NCI-H82 treated with DMSO at 0.1 percent for 48 hours (cell line): ENCODE measurements around the gene LINGO4.

Source experiments
- DNase-seq: peaks from one replicate; lab custom pipeline; 2025; ENCODE audit not compliant: unreplicated experiment; lab: John Stamatoyannopoulos, UW

The LINGO4 gene

DNA sequence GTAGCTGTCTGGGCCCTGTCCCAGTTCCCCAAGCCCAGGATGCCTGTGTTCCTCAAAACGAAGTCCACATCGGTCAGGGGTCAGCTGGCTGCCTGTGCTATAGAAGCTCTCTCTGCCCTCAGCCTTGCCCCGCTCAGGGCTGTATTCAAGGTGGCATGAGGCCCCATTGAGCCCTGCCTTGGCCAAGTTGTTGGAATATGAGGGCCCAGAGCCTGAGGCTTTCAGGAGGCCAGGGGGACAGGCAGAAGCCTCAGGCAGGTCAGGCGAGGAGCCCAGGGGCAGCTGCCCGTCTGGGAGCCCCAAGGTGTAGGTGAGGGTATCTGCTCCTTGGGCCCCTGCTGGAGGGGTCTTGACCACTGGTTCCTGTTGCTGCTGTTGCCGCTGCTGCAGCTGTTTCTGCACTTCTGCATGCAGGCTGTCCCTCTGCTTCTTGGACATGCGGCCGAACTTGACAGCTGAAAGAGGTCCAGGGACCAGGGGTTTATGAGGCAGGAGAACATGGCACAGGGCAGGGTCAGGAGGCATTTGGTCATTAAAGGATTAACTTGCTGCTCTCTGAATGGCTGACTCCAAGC is 9.8 kb upstream of the LINGO4 start:
- no peak for DNase-seq

- no peak for DNase-seq
These were observed 9.2 kb upstream of the LINGO4 start for GRCh38 chr1:151814426-151814825.

GRCh38 chr1:151813271-151813977 is 8.2 kb upstream of the LINGO4 start:
- DNase-seq: no peak

- DNase-seq: no peak
These were observed 6.0 kb upstream of the LINGO4 start for GRCh38 chr1:151811181-151811580.

- no peak for DNase-seq
These were observed 4.9 kb upstream of the LINGO4 start for GRCh38 chr1:151809985-151810556.

DNA sequence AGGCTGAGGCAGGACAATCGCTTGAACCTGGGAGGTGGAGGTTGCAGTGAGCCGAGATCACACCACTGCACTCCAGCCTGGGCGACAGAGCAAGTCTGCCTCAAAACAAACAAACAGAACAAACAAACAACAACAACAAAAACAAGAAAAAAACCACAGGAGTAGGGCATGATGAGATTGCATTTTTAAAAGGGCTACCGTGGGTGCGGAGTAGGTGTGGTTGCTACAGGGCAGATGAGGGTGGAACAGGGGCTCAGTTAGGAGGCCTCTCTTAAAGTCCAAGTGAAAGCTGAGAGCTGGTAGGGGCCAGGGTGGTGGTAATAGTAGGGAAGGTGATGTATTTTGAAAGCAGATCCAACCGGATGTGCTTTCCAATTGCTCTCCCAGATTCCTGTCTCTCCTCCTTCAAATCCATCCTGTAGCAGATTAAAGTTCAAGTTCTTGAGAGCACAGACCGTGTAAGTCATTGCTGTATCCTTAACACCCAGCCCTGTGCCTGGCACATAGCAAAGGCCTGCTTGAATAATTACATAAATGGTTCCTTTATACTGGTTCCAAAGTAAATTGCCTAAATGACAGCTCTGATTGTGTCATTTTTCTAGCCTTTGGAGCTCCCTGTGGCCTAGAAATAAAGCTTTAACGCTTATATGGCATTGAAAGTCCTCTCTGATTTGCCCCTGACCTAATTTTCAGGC is 4.2 kb upstream of the LINGO4 start:
- no peak for DNase-seq

DNA sequence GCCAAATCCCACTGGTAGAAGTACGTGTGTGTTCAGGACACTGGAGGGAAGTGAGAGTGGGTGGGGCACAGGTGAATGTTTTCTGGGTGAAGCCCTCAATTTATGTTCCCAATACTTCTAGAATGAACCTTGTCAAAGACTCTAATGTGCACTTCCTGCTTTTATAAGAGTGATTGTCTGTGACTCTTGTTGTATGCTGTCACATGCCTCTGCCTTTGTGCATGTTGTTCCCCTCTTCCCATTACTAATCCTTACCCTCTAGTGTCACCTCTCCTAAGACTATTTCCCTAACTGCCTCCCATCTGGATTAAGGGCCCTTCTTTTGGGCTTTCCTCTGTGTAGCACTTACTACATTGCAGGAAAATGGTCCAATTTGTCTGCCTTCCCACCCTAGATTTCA is 2.5 kb upstream of the LINGO4 start:
- no peak for DNase-seq

- DNase-seq: no peak
These were observed 1.9 kb upstream of the LINGO4 start for GRCh38 chr1:151807131-151807530.

- no peak for DNase-seq
These were observed 951 bp upstream of the LINGO4 start for GRCh38 chr1:151806170-151806569.

- no peak for DNase-seq
These were observed 1.3 kb downstream of the LINGO4 start for GRCh38 chr1:151803915-151804314.

DNA sequence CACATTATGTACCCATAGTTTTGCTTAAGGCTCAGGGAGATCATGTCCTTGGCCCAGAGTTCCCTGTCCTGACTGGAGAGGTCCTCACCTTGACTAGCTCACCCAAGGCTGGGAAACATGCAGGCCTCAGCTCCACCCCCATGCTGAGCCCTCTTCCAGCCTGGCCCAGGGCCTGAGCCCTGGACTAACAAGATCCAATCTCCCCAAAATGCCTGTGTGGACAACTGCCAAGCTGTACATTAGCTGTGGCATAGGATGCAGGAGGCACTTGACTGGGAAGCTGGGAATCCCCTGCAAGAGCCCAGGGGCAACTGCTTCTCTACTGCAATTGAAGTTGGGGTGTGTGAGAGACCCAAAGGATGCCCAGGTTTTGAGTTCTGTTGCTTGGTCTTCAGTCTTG is 2.1 kb downstream of the LINGO4 start:
- no peak for DNase-seq

DNA sequence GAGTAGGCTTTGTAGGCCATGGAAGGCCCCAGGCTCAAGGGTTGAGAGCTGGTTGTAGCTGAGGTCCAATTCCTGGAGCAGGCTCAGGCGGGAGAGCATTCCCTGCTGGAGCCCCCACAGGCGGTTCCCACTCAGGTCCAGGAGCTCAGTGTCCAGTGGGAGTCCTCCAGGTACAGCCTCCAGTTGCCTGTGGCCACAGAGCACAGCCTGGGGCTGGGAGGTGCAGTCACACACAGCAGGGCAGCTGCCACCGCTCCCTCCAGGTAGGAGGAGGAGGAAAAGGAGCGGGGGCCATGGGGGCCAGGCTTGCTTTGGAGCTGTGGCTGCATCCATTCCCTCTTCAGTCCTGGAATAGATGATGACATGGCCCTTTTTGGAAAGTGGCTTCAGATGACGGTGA is 2.8 kb downstream of the LINGO4 start:
- DNase-seq: no peak

DNA sequence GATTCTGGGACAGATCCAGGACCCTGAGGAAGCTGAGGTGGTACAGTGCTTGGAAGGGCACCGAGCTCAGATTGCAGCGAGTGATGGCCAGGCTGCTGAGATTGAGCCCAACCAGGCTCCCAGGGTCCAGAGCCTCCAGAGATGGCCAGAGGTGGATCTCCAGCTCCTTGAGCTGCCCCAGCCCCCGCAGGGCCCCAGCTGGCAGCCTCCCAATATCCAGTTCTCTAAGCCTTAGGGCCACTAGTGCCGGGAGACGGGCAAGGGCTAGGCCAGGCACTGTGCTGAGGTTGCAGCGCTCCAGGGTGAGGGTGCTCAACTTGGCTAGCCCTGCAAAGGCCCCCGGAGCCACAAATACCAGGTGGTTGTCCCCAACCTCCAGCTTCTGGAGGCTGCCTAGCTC is 3.4 kb downstream of the LINGO4 start:
- DNase-seq: no peak

DNA sequence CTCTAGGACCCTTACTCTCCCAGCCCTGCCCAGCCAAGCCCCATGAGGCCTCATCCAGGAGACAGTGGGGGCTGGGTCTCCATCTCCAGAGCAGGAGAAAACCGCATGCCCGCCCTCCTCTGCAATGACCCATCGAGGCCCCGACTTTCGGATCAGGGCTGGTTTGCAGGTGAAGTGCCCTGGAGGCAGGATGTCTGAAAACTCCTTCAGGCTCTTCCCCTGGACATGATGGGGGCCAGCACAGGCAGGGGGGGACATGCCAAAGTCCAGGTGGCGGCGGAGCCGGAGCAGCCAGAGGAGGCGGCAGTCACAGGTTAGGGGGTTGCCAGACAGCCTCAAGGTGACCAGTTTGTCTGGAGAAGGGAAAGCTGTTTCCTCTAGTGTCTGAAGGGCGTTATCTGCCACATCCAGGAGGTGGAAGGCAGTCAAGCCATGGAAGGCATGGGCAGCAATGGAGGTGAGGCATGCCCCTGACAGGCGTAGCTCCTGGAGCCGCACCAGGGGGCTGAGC is 3.9 kb downstream of the LINGO4 start:
- no peak for DNase-seq

GRCh38 chr1:151800830-151801229 is 4.4 kb downstream of the LINGO4 start:
- DNase-seq: no peak

DNA sequence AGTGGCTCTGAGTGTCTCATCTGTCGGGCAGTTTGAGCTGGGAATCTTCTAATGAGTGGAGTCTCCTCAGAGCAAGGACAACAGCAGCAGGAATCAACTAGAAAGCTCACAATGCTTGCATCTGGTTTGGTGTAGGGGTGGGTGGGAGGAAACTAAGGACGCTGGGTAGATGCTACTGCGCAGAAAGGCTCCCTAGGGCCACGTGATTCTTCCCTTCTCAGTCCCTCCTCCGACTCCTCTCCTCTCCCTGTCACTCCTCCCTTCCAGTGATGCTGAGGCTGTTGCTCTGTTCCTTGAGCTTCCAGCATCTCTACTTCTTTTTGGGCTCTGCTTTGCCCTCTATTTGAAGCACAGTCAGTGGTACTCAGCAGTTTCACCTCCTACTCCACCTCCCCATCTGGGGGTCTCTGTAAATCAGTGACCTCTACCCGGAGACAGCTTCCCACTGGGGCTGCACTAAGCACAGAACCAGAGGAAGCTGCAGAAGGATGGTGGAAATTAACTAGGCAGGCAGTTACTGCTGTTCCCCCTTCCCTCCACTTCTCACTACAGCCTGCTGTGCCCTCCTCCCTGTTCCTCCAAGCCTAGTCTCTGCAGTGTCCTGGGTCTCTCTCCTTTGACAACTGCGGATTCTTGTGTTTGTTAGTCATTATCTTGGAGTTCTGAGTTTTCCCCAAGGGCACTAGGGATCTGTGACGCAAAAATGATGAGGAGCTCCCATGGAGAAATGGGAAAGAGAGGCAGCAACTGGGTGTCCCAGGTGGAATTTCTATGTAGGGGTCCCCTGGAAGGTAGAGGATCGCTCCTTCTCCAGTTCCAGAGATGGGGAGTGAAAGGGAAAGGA is 5.8 kb downstream of the LINGO4 start:
- no peak for DNase-seq

DNA sequence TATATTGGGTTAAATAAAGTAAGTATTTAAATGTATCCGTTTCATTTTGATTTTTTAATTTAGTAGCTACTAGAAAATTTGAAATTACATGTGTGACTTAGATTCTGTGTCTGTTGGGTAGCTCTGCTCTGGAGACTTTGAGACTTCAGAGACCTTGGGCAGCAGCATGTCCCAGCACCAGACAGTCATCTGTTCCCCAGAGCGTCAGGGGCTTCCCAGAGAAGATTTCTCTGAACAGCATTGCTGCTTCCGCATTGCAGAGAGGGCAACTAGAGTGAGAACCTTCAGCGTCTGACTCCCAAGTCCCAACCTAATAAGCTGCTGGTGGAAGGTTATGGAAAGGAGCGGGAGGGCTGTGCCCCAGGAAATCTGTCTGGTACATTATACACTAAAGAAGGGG is 6.6 kb downstream of the LINGO4 start:
- no peak for DNase-seq

DNA sequence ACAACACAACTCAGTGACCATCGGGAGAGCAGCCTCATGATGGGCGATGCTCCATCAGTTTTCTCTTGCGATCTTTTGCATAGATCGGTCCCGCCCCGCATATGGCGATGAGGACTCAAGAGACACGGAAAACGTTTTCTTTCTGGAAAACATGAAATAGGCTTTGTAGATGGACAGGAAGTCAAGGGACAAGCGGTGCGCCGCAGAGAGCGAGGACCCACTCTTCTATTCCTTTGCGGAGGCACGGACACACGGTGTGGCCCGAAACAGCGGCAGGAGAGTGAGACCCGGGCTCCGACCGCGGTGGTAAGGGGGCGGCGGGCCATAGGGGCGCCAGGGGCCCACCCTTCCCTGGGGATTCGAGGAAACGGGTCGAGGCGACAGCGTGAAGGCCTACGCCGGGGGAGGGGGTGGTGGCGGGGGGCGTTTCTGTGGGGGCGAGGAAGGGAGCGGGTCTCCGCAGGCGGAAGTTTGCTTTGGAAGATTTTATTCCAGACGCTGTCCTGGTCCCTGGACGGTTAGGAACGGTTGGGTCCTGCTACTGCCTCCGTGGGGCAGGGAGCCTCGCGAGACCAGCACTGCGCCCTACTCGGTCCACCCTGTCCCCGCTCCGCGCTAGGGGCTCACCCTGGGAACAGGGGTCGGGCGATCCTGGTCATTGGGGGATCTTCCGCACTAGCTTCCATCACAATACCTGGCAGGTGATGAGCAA is 14.1 kb downstream of the LINGO4 start:
- no peak for DNase-seq

- peak; percentile 100 for DNase-seq
These were observed 14.9 kb downstream of the LINGO4 start, which contains the start of gene TDRKH for GRCh38 chr1:151790071-151790939. Gene TDRKH (minus strand): TSS chr1:151790500. CDS start chr1:151783022, 7,478 bp downstream.
